ENCODE measurements around the gene ZRANB3.
"Not testable (repeated sequence)": the region's sequence is repeated elsewhere in the genome, so short reads cannot be mapped to it uniquely, and the experiment has no call there.

The ZRANB3 gene

DNA sequence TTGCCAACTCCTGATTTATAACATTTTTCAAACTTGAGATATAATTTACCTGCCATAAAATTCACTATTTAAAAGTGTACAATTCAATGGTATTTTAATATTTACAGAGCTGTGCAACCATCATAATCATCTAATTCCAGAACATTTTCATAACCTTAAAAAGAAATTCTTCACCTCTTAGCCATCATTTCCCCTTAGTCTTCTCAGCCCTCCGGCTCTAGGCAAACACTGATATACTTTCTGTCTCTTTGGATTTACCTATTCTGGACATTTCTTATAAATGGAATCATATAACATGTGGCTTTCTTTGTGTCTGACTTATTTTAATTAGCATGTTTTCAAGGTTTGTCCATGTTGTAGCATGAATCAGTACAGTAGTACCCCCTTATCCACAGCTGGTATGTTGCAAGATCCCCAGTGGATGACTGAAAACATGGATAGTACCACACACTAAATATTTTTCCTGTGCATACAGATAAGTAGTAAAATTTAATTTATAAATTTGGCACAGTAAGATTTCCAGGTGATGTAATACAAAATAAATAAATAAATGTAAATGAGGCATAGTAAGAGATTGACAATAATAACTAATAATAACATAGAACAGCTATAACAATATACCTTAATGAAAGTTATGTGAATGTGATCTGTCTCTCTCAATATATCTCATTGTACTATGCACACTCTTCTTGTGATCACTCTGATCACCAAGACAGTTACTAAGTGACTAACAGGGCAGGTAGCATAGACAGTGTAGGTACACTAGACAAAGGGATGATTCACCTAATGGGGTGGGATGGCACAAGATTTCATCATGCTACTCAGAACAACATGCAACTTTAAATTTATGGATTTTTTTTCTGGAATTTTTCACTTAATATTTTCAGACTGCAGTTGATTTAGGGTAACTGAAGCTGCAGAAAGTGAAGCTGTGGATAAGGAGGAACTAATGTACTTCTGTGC is 405.8 kb downstream of the ZRANB3 start:
- DNase-seq (ENCODE audit: low read depth in 3 of 3), result no peak

DNA sequence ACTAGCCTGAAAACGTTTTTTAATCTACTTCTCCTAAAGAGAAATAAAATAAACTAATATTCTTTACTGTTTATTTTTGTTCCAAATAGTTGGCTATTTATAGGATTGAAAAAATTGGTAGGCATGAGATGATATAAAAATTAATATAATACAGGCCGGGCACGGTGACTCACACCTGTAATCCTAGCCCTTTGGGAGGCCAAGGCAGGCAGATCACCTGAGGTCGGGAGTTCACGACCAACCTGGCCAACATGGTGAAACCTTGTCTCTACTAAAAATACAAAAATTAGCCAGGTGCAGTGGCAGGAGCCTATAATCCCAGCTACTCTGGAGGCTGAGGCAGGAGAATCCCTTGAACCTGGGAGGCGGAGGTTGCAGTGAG is 409.4 kb downstream of the ZRANB3 start:
- not testable (repeated sequence) for DNase-seq (ENCODE audit: low read depth in 3 of 3)

DNA sequence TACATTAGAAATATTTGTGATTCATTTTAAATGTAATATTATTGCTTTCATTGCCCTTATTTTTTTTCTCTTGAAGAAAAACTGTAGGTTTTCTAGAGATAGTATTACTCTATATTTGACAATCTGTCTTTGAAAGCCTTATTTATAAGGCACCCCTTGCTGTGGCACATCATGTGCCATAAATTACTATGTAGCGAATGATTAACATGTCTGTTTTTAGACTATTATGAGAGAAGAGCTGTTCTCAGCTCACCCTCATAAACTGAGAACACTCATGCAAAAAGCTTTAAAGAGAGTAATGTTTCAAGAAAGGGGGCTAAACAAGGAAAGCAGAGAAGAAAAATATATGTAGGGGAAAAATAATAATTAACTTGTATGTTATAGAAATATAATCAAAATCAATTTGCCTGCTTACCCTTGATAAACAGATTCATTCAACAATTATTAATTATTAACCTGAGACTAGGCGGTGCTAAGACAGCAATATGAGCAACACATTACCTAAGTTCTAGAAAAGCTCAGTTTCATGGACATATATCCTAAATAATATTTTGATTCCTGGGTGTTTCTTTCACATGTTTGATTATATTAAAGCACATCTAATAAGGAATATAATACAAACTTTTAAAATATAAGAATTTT is 409.9 kb downstream of the ZRANB3 start:
- no peak for DNase-seq (ENCODE audit: low read depth in 3 of 3)

DNA sequence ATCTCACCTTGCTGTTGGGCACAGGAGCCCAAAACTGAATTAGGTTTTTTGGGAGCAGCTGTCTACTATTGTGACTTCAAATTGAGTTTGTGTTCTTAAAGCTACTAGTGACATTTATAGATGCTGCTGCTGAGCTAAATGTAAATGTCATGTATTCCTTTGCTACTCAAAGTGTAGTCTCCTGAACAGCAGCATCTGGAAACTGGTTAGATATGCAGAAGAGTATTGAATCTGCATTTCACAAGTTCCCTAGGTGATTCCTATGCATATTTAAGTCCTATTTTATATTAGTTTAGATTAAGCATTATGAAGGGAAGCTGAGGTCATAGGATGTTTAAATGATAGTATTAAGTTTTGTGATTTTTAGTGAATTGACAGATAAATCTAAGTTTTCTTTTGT is 411.4 kb downstream of the ZRANB3 start:
- no peak for DNase-seq (ENCODE audit: low read depth in 3 of 3)

DNA sequence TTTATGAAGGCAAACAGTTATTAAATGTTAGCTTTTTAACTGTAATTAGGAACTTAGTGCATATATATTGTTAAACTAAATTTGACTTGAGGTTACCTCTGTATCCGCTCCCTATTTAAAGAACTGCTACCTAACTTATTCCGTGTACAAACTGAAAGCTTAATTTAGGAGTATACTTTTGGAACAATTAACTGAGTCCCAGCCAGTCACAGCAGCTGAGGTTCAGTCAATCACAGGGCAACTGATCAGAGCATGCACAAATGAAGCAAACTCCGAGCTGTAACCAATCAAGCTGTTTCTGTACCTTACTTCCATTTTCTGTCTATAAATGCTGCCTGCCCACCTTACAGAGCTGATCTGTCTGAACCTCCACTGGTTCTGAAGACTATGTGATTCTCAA is 417.7 kb downstream of the ZRANB3 start:
- DNase-seq (ENCODE audit: low read depth in 3 of 3), result no peak

DNA sequence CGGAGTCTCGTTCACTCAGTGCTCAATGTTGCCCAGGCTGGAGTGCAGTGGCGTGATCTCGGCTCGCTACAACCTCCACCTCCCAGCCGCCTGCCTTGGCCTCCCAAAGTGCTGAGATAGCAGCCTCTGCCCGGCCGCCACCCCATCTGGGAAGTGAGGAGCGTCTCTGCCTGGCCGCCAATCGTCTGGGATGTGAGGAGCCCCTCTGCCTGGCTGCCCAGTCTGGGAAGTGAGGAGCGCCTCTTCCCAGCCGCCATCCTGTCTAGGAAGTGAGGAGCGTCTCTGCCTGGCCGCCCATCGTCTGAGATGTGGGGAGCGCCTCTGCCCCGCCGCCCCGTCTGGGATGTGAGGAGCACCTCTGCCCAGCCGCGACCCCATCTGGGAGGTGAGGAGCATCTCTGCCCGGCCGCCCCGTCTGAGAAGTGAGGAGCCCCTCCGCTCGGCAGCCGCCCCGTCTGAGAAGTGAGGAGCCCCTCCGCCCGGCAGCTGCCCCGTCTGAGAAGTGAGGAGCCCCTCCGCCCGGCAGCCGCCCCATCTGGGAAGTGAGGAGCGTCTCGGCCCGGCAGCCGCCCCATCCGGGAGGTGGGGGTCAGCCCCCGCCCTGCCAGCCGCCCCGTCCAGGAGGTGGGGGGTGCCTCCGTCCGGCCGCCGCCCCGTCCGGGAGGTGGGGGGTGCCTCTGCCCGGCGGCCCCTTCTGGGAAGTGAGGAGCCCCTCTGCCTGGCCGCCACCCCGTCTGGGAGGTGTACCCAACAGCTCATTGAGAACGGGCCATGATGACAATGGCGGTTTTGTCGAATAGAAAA is 425.3 kb downstream of the ZRANB3 start:
- DNase-seq (ENCODE audit: low read depth in 3 of 3), result not testable (repeated sequence)

DNA sequence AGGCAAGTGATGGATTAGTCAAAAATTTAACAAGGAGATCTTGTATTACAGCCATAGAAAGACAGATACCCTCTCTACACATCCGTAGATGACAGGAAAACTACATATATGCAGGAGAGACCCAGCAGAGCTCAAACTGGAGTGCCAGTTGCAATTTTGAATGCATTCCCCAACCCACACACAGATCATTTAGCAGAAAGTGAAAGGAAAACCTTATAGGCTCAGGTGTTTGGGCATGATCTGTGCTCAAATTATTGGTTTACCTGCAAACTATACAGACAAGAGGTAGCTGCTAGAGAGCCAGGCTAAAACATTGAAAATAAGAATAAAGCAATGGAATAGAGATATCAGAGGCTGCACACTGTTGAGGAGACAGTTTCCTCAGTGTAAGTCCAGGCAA is 427.2 kb downstream of the ZRANB3 start:
- no peak for DNase-seq (ENCODE audit: low read depth in 3 of 3)

DNA sequence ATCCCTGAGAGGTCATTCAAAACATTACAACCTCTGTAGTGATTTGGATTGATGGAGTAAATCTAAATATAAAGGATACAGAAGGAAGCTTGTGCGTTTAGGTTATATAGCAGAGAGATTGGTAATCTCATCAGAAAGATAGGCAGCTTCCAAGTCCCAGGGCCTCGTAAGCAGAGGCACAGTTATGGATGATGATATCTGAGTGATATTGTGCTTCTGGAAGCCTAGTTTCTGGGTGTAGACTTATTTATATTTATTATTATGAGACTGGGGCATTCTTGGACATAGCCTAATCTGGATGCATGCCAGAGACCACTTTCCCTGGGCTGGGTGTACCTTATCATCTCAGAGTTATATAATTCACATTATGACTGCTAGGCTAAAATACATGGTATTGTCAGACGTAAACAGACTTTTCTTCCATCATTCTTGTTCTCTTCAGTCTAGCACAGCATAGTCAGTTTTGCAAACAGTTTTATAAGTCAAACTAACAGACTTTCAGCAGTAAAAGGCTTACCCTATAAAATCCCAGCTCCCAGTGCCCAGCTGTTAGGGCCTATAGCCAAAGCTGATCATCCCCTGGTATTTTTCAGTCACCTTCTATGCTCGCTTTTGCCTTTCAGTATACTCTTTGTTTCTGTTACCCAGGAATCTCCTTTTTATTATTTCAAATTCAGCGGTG is 431.1 kb downstream of the ZRANB3 start:
- DNase-seq (ENCODE audit: low read depth in 3 of 3), result no peak

DNA sequence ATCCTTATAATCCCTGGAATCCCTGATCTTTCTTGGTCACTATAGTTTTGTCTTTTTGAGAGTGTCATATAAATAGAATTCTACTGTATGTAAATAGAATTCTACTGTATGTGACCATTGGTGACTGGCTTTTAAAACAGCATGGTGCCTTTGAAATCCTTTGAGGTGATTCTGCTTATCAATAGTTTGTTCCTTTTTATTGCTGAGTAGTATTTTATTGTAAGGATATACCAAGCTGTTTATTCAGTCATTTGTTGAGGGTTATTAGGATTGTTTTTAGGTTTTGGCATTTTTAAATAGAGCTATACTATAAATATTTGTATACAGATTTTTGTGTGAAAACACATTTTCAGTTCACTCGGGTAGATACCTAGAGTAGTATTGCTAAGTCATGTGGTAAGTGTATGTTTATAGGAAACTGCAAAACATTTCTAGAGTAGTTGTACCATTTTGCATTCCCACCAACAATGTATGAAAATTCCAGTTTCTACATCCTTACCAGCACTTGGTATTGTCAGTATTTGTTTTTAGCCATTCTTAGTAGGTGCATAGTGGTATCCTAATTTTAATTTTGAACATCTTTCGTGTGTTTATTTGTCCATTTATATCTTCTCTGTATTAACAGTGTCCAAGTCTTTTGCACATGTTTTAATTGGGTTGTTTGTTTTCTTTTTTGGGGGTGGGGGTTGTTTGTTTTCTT is 433.3 kb downstream of the ZRANB3 start:
- no peak for DNase-seq (ENCODE audit: low read depth in 3 of 3)

DNA sequence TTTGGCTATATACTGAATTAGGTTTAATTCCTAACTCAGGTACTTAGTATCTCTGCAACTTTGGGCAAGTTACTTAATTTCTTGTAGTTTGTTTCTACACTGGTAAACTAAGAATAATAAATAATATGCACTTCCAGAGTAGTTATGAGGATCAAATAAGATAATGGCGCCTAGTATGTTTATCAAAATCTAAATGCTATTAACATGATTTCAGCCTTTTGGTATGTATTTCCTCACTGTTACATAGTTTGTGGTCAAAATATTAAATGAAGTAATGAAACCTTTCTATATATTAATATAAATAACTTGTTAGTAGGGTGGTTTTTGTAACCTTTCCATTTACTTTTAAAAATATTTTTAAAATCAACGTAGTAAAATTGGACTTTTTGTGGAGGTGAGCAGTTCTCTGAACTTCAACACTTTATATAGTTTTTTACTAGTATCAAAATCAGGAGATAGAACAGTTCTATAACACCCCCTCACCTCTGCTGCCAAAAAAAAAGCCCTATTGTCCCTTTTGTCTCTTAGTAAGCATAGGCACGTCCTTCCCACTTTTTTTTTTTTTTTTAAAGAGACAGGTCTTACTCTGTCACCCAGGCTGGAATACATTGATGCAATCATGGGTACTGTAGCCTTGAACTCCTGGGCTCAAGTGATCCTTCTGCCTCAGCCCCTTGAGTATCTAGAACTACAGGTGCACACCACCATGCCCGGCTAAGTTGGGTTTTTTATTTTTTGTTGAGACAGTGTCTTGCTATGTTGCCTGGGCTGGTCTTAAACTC is 434.2 kb downstream of the ZRANB3 start:
- DNase-seq (ENCODE audit: low read depth in 3 of 3), result no peak

DNA sequence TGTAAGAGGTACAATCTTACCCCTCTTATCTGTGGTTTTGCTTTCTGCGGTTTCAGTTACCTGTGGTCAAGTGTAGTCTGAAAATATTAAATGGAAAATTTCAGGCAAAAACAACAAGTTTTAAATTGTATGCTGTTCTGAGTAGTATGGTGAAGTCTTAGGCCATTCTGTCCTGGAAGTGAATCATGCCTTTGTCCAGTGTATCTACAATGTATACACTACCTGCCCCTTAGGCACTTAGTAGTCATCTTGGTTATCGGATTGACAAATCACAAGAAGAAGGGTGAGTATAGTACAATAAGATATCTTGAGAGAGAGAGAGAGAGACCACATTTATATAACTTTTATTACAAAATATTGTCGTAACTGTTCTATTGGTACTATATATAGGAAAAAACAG is 435.4 kb downstream of the ZRANB3 start:
- DNase-seq (ENCODE audit: low read depth in 3 of 3), result no peak

DNA sequence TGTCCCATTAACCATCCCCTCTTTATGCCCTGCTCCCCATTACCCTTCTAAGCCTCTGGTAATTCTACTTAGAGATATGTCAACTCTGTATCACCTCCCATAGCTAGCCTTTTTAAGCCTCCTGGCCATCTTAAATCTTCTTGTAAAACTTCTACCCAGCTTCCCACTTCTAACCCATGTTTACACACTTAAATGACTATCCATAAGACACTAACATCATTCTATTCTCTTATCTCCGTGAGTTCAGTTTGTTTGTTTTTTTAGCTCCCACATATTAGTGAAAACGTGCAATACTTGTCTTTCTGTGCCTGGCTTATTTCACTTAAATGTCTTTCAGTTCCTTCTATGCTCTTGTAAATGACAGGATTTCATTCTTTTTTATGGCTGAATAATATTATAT is 436.5 kb downstream of the ZRANB3 start:
- DNase-seq (ENCODE audit: low read depth in 3 of 3), result no peak

DNA sequence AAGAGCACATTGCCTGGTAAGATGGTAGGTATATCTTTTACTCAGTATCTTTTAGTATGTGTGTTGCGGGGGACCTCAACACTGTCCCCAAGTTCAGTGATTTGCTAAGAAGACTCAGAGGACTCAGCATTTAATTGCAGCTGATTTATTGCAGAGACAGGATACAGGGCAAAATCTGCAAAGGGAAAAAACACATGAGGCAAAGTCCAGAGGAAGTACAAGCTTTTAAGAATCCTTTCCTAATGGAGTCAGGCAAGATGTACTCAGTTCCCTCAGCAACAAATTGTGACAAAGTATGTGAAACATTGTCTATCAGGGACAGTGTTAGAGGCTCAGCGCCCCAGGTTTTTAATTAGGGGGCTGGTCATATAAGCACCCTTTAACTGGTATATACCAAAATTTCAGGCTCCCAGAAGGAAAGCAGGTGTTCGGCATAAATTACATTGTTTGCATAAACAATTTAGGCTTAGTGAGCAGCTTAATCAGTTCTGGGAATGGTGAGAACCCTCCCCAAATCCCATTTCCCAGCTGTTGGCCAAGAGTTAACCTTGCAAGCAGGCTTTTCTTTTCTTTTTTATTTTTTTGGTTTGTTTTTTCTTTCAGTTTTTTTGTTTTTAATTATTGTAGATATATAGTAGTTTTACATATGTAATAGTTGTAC is 437.2 kb downstream of the ZRANB3 start:
- DNase-seq (ENCODE audit: low read depth in 3 of 3), result no peak

DNA sequence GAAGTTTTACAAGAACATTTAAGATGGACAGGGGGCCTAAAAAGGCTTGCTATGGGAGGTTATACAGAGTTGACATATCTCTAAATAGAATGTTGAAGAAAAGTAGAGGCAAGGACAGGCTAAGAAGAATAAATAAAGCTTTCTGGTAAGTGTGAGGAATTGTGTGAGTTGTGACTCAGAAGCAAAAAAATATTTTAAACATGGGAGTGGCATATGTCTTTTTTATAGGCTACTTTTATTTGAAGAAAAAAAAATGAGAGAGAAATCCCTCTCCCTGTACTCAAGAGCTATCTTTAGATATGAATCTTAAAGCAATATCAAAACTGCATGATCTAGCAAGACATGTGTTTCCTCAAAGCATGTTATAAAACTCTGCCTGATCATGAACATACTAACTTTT is 437.8 kb downstream of the ZRANB3 start:
- no peak for DNase-seq (ENCODE audit: low read depth in 3 of 3)

DNA sequence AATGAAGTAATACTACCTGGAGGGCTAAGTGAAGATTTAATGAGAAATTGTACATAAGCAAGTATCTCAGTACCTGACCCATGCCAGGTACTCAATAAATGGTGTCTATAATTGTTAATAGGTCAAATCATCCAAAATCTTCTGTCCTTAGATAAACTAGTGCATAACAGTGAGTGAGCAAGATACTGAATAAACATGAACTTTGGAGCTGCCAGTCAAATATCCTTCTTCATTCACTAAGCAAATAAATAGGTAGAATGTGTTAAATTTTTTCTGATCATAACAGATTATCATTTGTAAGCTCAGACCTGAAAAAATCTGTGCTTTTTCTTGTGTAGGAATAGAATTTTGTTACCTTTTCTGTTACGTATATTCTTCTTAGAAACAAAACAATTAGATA is 439.3 kb downstream of the ZRANB3 start:
- no peak for DNase-seq (ENCODE audit: low read depth in 3 of 3)

DNA sequence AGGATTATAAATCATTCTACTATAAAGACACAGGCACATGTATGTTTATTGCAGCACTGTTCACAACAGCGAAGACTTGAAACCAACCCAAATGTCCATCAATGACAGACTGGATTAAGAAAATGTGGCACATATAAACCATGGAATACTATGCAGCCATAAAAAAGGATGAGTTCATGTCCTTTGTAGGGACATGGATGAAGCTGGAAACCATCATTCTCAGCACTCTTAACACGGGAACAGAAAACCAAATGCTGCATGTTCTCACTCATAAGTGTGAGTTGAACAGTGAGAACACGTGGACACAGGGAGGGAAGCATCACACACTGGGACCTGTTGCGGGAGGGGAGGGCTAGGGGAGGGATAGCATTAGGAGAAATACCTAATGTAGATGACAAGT is 441.4 kb downstream of the ZRANB3 start:
- not testable (repeated sequence) for DNase-seq (ENCODE audit: low read depth in 3 of 3)
